IMR-90 (cell line): Measurements from ENCODE around the gene PTPN4. TPM values are rescaled to one million over a fixed set of nuclear protein-coding genes. Genes with fewer than 3 reads are reported as not detected.

Source experiments
- ATAC-seq: fragments of 200-7000 bp; cut with Tn5 transposase; 2 replicates; pipeline ENCODE4 v1.9.1; 2020; ENCODE audit warnings: low read depth, mild to moderate bottlenecking, moderate library complexity
- BruUV-seq: library from RNA; stranded (reverse); fragments of 400-500 nt; replicated peaks from 2 replicates; lab custom pipeline; 2021; lab: Mats Ljungman, UMichigan
- CTCF ChIA-PET: fragments of 300-600 bp; formaldehyde crosslinking; extraction: SDS; loops from one replicate; lab custom pipeline; 2021; ENCODE audit warnings: antibody characterized with exemption; lab: Yijun Ruan, JAX
- POLR2A ChIA-PET: fragments of 300-600 bp; sonication (Branson Sonifier 250); formaldehyde crosslinking; loops from one replicate; lab custom pipeline; 2022; ENCODE audit warnings: antibody characterized with exemption; ENCODE audit not compliant: unreplicated experiment; lab: Charles Lee
- DNase-seq: peaks from one replicate; pipeline ENCODE4 v3.0.0; 2013
- H2AFZ ChIP-seq: replicated peaks from 2 replicates; pipeline ENCODE3; 2013; ENCODE audit warnings: low read length, mild to moderate bottlenecking; ENCODE audit not compliant: poor library complexity
- H2AK5ac ChIP-seq: 2 replicates; pipeline ENCODE4 v1.6.1; 2013; ENCODE audit warnings: low read depth, low read length, inconsistent platforms
- H2AK9ac ChIP-seq: replicated peaks from 2 replicates; pipeline ENCODE3; 2013; ENCODE audit warnings: mild to moderate bottlenecking, low read depth, low read length, moderate library complexity; ENCODE audit not compliant: poor library complexity
- H2BK120ac ChIP-seq: 2 replicates; pipeline ENCODE4 v1.6.1; 2013; ENCODE audit warnings: low read depth, low read length, inconsistent platforms
- H2BK15ac ChIP-seq: 3 replicates; pipeline ENCODE4 v1.6.1; 2013; ENCODE audit warnings: low read depth, low read length, inconsistent platforms
- H2BK20ac ChIP-seq: 2 replicates; pipeline ENCODE4 v1.6.1; 2013; ENCODE audit warnings: low read depth, mild to moderate bottlenecking, inconsistent platforms, low read length, moderate library complexity
- H2BK5ac ChIP-seq: 2 replicates; pipeline ENCODE4 v1.6.1; 2013; ENCODE audit warnings: mild to moderate bottlenecking, low read depth, low read length, inconsistent platforms; ENCODE audit not compliant: poor library complexity, severe bottlenecking
- H3K14ac ChIP-seq: replicated peaks from 2 replicates; pipeline ENCODE4 v1.6.1; 2013; ENCODE audit warnings: low read depth, low read length, inconsistent platforms
- H3K18ac ChIP-seq: 2 replicates; pipeline ENCODE4 v1.6.1; 2013; ENCODE audit warnings: low read depth, low read length, control low read depth
- H3K23ac ChIP-seq: 2 replicates; pipeline ENCODE4 v1.6.1; 2013; ENCODE audit warnings: low read depth, low read length, inconsistent platforms
- H3K27ac ChIP-seq: 2 replicates; pipeline ENCODE4 v1.5.1; 2013; ENCODE audit warnings: mild to moderate bottlenecking, control low read depth, low read length; ENCODE audit not compliant: insufficient read depth
- H3K27me3 ChIP-seq: 2 replicates; pipeline ENCODE4 v1.6.1; 2013; ENCODE audit warnings: low read length; ENCODE audit not compliant: control insufficient read depth, insufficient read depth
- H3K36me3 ChIP-seq: 2 replicates; pipeline ENCODE4 v1.6.1; 2013; ENCODE audit warnings: low read length, mixed read lengths; ENCODE audit not compliant: control insufficient read depth, insufficient read depth
- H3K4ac ChIP-seq: 2 replicates; pipeline ENCODE4 v1.6.1; 2013; ENCODE audit warnings: low read depth, low read length, inconsistent platforms
- H3K4me1 ChIP-seq: 2 replicates; pipeline ENCODE4 v1.6.1; 2013; ENCODE audit warnings: low read length, mixed read lengths; ENCODE audit not compliant: control insufficient read depth, insufficient read depth
- H3K4me2 ChIP-seq: 2 replicates; pipeline ENCODE4 v1.6.1; 2013; ENCODE audit warnings: low read depth, mild to moderate bottlenecking, control low read depth, low read length, moderate library complexity
- H3K4me3 ChIP-seq: 2 replicates; pipeline ENCODE4 v1.5.1; 2013; ENCODE audit warnings: low read depth, mild to moderate bottlenecking, control low read depth, low read length, moderate library complexity; ENCODE audit not compliant: insufficient read depth
- H3K56ac ChIP-seq: 2 replicates; pipeline ENCODE4 v1.6.1; 2013; ENCODE audit warnings: low read length, inconsistent platforms; ENCODE audit not compliant: insufficient read depth; ENCODE audit errors: extremely low read depth
- H3K79me1 ChIP-seq, 2 experiments: 2 replicates each; pipeline ENCODE4 v1.6.1; 2013; ENCODE audit warnings: low read length in 2 of 2, inconsistent platforms in 1 of 2, low read depth in 1 of 2
- H3K9ac ChIP-seq: 2 replicates; pipeline ENCODE4 v1.6.1; 2013; ENCODE audit warnings: low read depth, low read length, control low read depth
- H3K9me1 ChIP-seq: 2 replicates; pipeline ENCODE4 v1.6.1; 2013; ENCODE audit warnings: low read length, inconsistent platforms; ENCODE audit not compliant: insufficient read depth
- H3K9me3 ChIP-seq: 2 replicates; pipeline ENCODE4 v1.6.1; 2013; ENCODE audit warnings: low read length; ENCODE audit not compliant: control insufficient read depth, insufficient read depth
- H4K20me1 ChIP-seq: 2 replicates; pipeline ENCODE4 v1.6.1; 2013; ENCODE audit warnings: low read length, inconsistent platforms; ENCODE audit not compliant: insufficient read depth
- H4K5ac ChIP-seq: 2 replicates; pipeline ENCODE4 v1.6.1; 2013; ENCODE audit warnings: mild to moderate bottlenecking, low read depth, low read length, control low read depth
- H4K8ac ChIP-seq, 2 experiments: 2 replicates each; pipeline ENCODE4 v1.6.1; 2013; ENCODE audit warnings: low read depth in 2 of 2, low read length in 2 of 2, control low read depth in 1 of 2, inconsistent platforms in 1 of 2
- H4K91ac ChIP-seq: 2 replicates; pipeline ENCODE4 v1.6.1; 2013; ENCODE audit warnings: low read depth, low read length, inconsistent platforms; ENCODE audit not compliant: insufficient read depth
- BHLHE40 ChIP-seq: fragments of 150-350 bp; IDR thresholded peaks from 2 replicates; pipeline ENCODE4 v1.6.1; 2016; ENCODE audit warnings: mild to moderate bottlenecking, low read depth, low read length
- CHD1 ChIP-seq: IDR thresholded peaks from 2 replicates; pipeline ENCODE4 v1.6.1; 2012; ENCODE audit warnings: low read depth, low read length, improper control_type of control experiment
- MAFK ChIP-seq: IDR thresholded peaks from 2 replicates; pipeline ENCODE4 v1.6.1; 2012; ENCODE audit warnings: low read depth, low read length, improper control_type of control experiment
- MAZ ChIP-seq: IDR thresholded peaks from 2 replicates; pipeline ENCODE4 v1.6.1; 2012; ENCODE audit warnings: low read depth, mild to moderate bottlenecking, low read length, improper control_type of control experiment, moderate library complexity, borderline replicate concordance
- POLR2A ChIP-seq: IDR thresholded peaks from 2 replicates; pipeline ENCODE4 v1.6.1; 2012; ENCODE audit warnings: mild to moderate bottlenecking, low read depth, low read length
- RAD21 ChIP-seq: IDR thresholded peaks from 2 replicates; pipeline ENCODE4 v1.6.1; 2012; ENCODE audit warnings: low read length, improper control_type of control experiment
- RCOR1 ChIP-seq: IDR thresholded peaks from 2 replicates; pipeline ENCODE4 v1.6.1; 2012; ENCODE audit warnings: mild to moderate bottlenecking, low read length, improper control_type of control experiment; ENCODE audit not compliant: insufficient replicate concordance
- RFX5 ChIP-seq: IDR thresholded peaks from 2 replicates; pipeline ENCODE4 v1.8.0; 2012; ENCODE audit warnings: low read depth, mild to moderate bottlenecking, low read length, moderate library complexity
- SMC3 ChIP-seq: fragments of 150-350 bp; IDR thresholded peaks from 2 replicates; pipeline ENCODE4 v1.6.1; 2016; ENCODE audit warnings: low read depth, mild to moderate bottlenecking, antibody characterized with exemption, low read length, moderate library complexity
- WGBS, 2 experiments: methylation state at CpG; one replicate each; pipeline versions ENCODE4 v1.1.5 to v1.1.7; 2013; ENCODE audit warnings: missing lambda C conversion rate in 2 of 2; ENCODE audit not compliant: insufficient read length in 1 of 2; ENCODE audit errors: extremely low coverage in 2 of 2; 5-methylcytosine and 5-hydroxymethylcytosine counted together
- dilution Hi-C: fragments of 300-500 bp; cut with HindIII; formaldehyde crosslinking; loops from one replicate; pipeline ENCODE4 v1.14.3; 2018; ENCODE audit warnings: low sequenced_read_pairs; ENCODE audit not compliant: unreplicated experiment
- in situ Hi-C: fragments of 300-500 bp; cut with MboI; formaldehyde crosslinking; loops from 3 replicates; pipeline ENCODE4 v1.14.3; 2019; ENCODE audit warnings: low sequenced_read_pairs, inconsistent platforms, mixed read lengths
- intact Hi-C: fragments of 100-400 bp; cut with micrococcal nuclease; formaldehyde crosslinking; loops from 2 replicates; pipeline ENCODE4 v1.10.0; 2022
- polyA plus RNA-seq, 3 experiments: library from polyadenylated mRNA; depleted of rRNA; stranded (reverse); fragments of >200 nt; gene quantifications; 2 replicates each; pipeline ENCODE4 v1.2.3, GENCODE V29; 2012; ENCODE audit warnings: low replicate concordance in 1 of 3
- total RNA-seq: library from RNA; depleted of rRNA; stranded (reverse); fragments of >200 nt; gene quantifications from 2 replicates; pipeline ENCODE4 v1.2.3, GENCODE V29; 2012
- TF ChIP-seq, protein P1 (sequence below): fragments of 150-350 bp; IDR thresholded peaks from 2 replicates; pipeline ENCODE4 v1.6.1; 2017; ENCODE audit warnings: mild to moderate bottlenecking, antibody characterized with exemption, low read length, low read depth
- TF ChIP-seq, protein P2 (sequence below): conservative IDR thresholded peaks from 2 replicates; pipeline ENCODE4 v1.5.1; 2012; ENCODE audit warnings: mild to moderate bottlenecking, low read depth, low read length, improper control_type of control experiment

The PTPN4 gene
- total and polyA plus RNA-seq, 2 of the 4 experiments (the other 2 are of a cell fraction): 2.9 to 19.2 TPM

DNA sequence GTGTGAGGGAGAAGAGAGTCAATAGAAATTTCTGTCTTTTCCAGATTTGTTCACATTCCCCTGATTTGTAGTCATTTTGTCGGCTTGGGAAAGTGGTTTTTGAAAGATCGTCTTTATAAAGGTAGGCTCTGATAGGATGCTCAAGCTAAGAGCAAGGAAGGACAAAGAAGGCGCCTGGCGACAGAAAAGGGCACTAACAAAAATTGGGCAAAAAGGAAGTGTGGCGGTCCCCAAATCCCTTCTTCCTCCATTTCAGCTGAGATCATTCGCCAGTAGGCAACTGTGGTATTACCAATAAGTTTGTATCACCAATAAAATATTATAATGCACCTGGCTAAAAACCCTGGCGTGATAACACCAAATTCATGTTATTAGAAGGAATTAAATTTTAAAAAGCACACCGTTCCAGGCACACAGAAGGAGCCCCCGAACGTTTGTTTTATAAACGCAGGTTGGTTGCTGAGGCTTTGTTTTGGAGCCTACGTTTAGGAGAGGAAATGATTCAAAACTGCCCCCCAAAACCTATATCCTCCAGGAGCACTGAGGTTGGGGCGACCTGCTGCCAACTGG, 756 bp upstream of the PTPN4 start:
- H3K4me1 ChIP-seq: no peaks in the 10 kb centered on the region
- peak overlapping the region; percentile 61; the same call in 1 of the 2 replicates for H3K14ac ChIP-seq
- in situ Hi-C loops: loop anchor here (5.0 kb wide), 1 partner anchor 58 kb away; no protein-coding TSS in a partner anchor

More for the DNA sequence above, 756 bp upstream of the PTPN4 start:
- Histone ChIP-seq H2BK5ac (peak overlapping the region; percentile 0), H4K20me1 (no peaks in the 10 kb centered on the region), H3K23ac (no peak overlapping the region), H2BK20ac (no peak overlapping the region; the same call in 1 of the 2 replicates), H3K56ac (peak overlapping the region; percentile 61; the same call in 1 of the 2 replicates), H3K9me1 (no peaks in the 10 kb centered on the region), H2AK5ac (no peak overlapping the region), H4K91ac (peak overlapping the region; percentile 36; the same call in 1 of the 2 replicates), H3K27me3 (no peaks in the 10 kb centered on the region), H3K9ac (peak overlapping the region; percentile 63), H3K36me3 (no peaks in the 10 kb centered on the region), H3K18ac (peak overlapping the region; percentile 4; the same call in 1 of the 2 replicates), H2BK120ac (peak overlapping the region; percentile 21; the same call in 1 of the 2 replicates), H3K27ac (peak overlapping the region; percentile 19; the same call in 1 of the 2 replicates), H3K4ac (peak overlapping the region; percentile 67), H4K8ac (peak overlapping the region; percentile 82 to 97), H3K4me2 (peak overlapping the region; percentile 69), H3K9me3 (no peaks in the 10 kb centered on the region), H3K79me1 (peaks cover 0 to 12% of the 10 kb centered on the region in 2 experiments; a peak in 2 of 4 replicates), H2BK15ac (no peak overlapping the region), H4K5ac (peak overlapping the region; percentile 61), H2AFZ (peak overlapping the region; percentile 99), H2AK9ac (peak overlapping the region; percentile 88), H3K4me3 (peak overlapping the region; percentile 80)
- TF ChIP-seq RAD21: no peak
- TF ChIP-seq RCOR1: no peak
- TF ChIP-seq MAZ: no peak
- no peak for TF ChIP-seq MAFK
- TF ChIP-seq CHD1: no peak
- TF ChIP-seq, protein P1, sequence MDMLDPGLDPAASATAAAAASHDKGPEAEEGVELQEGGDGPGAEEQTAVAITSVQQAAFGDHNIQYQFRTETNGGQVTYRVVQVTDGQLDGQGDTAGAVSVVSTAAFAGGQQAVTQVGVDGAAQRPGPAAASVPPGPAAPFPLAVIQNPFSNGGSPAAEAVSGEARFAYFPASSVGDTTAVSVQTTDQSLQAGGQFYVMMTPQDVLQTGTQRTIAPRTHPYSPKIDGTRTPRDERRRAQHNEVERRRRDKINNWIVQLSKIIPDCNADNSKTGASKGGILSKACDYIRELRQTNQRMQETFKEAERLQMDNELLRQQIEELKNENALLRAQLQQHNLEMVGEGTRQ: no peak
- no peak for TF ChIP-seq RFX5
- TF ChIP-seq, protein P2, sequence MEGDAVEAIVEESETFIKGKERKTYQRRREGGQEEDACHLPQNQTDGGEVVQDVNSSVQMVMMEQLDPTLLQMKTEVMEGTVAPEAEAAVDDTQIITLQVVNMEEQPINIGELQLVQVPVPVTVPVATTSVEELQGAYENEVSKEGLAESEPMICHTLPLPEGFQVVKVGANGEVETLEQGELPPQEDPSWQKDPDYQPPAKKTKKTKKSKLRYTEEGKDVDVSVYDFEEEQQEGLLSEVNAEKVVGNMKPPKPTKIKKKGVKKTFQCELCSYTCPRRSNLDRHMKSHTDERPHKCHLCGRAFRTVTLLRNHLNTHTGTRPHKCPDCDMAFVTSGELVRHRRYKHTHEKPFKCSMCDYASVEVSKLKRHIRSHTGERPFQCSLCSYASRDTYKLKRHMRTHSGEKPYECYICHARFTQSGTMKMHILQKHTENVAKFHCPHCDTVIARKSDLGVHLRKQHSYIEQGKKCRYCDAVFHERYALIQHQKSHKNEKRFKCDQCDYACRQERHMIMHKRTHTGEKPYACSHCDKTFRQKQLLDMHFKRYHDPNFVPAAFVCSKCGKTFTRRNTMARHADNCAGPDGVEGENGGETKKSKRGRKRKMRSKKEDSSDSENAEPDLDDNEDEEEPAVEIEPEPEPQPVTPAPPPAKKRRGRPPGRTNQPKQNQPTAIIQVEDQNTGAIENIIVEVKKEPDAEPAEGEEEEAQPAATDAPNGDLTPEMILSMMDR: no peak
- TF ChIP-seq BHLHE40: no peak
- no peak for TF ChIP-seq POLR2A
- TF ChIP-seq SMC3: no peak
- CTCF ChIA-PET: no interaction called here
- WGBS, 2 experiments: no CpG with 5 or more reads among the region's 13 CpGs
- POLR2A ChIA-PET: interaction anchor here (0.6 kb wide), 2 partner anchors 304 to 1678 kb away, joined by 4 to 5 read pairs; no protein-coding TSS in a partner anchor
- dilution Hi-C loops (no loop called here), intact Hi-C loops (loop anchor here (10.0 kb wide), 1 partner anchor 916 kb away; no protein-coding TSS in a partner anchor)
- no peak for ATAC-seq
- DNase-seq: no peak
- BruUV-seq: no TSS peak
